ENCODE results near the gene LCN15. TPM values are rescaled to one million over a fixed set of nuclear protein-coding genes. Genes with fewer than 3 reads are reported as not detected.

The LCN15 gene
- total RNA-seq, 1 experiment from 2014 or later = not detected

- Mint-ChIP-seq H3K27me3 (ENCODE audit: insufficient read depth, unreplicated experiment) (peaks cover 15% of the 10 kb centered on the region), H3K9me3 (ENCODE audit: unreplicated experiment) (peaks cover 15% of the 10 kb centered on the region), H3K4me3 (ENCODE audit: unreplicated experiment) (no peak overlapping the region), H3K27ac (ENCODE audit: low read depth, unreplicated experiment) (no peak overlapping the region), H3K4me1 (ENCODE audit: insufficient read depth, unreplicated experiment) (no peaks in the 10 kb centered on the region), H3K36me3 (ENCODE audit: insufficient read depth, unreplicated experiment) (no peaks in the 10 kb centered on the region)
- intact Hi-C loops (cut with micrococcal nuclease) = no loop called here
- BruUV-seq (replicated peaks) = no TSS peak
- no peak for DNase-seq (ENCODE audit: unreplicated experiment)
- CTCF ChIA-PET = interaction anchor here (0.5 to 1.5 kb wide), 2 partner anchors 12 to 28 kb away, joined by 3 to 6 read pairs; no protein-coding TSS in a partner anchor
- POLR2A ChIA-PET = interaction anchor here (0.9 kb wide), 1 partner anchor 10 kb away, joined by 3 read pairs; no protein-coding TSS in a partner anchor
- no peak for TF ChIP-seq CTCF (IDR thresholded peaks at IDR 0.05; ENCODE audit: unreplicated experiment)
These were observed 9.6 kb downstream of the LCN15 start for GRCh38 chr9:136754626-136755301.

DNA sequence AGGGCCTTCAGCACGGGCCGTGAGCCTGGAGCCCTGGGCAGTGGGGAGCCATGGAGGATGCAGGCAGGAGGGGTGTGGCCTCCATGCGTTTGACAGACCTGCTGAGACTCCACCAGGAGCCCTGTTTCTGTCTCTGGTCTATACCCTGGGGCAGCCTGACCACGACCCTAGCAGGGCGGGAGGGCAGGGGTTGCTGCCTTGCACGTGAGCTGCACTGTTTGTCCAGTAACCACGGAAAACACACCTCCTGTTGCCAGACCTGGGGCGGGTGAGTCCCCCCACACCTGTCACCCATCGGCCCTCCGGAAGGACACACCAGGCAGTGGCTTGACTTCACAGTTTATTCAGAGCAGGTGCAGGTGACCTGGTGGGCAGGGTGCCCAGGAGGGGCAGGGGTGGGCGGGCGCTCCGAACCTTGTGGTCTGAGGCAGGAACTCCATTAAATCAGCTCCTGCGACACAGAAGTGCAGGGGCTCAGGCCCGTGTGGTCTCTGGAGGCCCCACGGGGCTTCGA, 10.2 kb downstream of the LCN15 start:
- ChIA-PET CTCF (interaction anchor here (1.5 kb wide), 1 partner anchor 12 kb away, joined by 6 read pairs; no protein-coding TSS in a partner anchor), POLR2A (no interaction called here)
- Mint-ChIP-seq H3K4me3 (ENCODE audit: unreplicated experiment) (no peak overlapping the region), H3K27me3 (ENCODE audit: insufficient read depth, unreplicated experiment) (peaks cover 15% of the 10 kb centered on the region), H3K4me1 (ENCODE audit: insufficient read depth, unreplicated experiment) (no peaks in the 10 kb centered on the region), H3K36me3 (ENCODE audit: insufficient read depth, unreplicated experiment) (no peaks in the 10 kb centered on the region), H3K27ac (ENCODE audit: low read depth, unreplicated experiment) (no peak overlapping the region), H3K9me3 (ENCODE audit: unreplicated experiment) (peaks cover 15% of the 10 kb centered on the region)
- intact Hi-C loops (cut with micrococcal nuclease) = no loop called here
- TF ChIP-seq CTCF (IDR thresholded peaks at IDR 0.05; ENCODE audit: unreplicated experiment) = no peak
- BruUV-seq (replicated peaks) = no TSS peak
- no peak for DNase-seq (ENCODE audit: unreplicated experiment)

DNA sequence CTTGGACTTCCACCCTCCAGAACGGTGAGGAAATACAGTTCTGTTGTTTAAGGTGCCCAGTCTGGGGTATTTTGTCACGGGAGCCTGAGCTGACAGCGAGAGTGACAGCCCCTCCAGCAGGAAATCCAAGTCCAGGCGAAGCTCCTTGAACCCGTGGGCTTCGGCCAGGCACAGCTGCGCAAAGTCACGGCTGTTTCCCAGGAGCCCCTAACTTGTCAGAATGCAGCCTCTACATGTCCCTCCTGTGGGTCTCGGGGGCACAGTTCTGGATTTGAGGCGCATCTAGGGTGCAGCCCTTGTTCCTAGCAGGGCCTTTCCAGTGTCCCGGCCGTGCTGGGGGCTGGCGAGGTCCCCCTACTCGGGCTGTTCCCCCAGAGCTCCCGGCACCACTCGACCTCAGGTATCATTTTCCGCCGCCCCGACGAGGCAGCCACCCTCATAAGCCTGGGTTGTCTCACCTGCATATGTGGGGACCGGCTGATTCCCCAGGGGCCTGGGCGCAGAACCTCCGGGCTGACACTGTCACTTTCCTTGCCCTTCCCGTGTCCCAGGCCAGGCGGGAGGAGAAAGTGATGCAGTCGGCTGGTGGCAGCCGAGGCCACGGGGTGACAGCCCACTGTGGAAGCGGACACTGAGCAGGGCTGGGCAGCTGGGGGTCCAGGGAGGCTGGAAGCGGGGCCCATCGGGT, 10.8 kb downstream of the LCN15 start:
- Mint-ChIP-seq H3K27me3 (ENCODE audit: insufficient read depth, unreplicated experiment) (peaks cover 15% of the 10 kb centered on the region), H3K27ac (ENCODE audit: low read depth, unreplicated experiment) (no peak overlapping the region), H3K9me3 (ENCODE audit: unreplicated experiment) (peaks cover 15% of the 10 kb centered on the region), H3K36me3 (ENCODE audit: insufficient read depth, unreplicated experiment) (no peaks in the 10 kb centered on the region), H3K4me1 (ENCODE audit: insufficient read depth, unreplicated experiment) (no peaks in the 10 kb centered on the region), H3K4me3 (ENCODE audit: unreplicated experiment) (no peak overlapping the region)
- intact Hi-C loops (cut with micrococcal nuclease) = no loop called here
- no peak for DNase-seq (ENCODE audit: unreplicated experiment)
- CTCF ChIA-PET = interaction anchor here (1.5 kb wide), 1 partner anchor 13 kb away, joined by 6 read pairs; no protein-coding TSS in a partner anchor
- BruUV-seq (replicated peaks) = no TSS peak
- TF ChIP-seq CTCF (IDR thresholded peaks at IDR 0.05; ENCODE audit: unreplicated experiment) = no peak
- POLR2A ChIA-PET = no interaction called here

DNA sequence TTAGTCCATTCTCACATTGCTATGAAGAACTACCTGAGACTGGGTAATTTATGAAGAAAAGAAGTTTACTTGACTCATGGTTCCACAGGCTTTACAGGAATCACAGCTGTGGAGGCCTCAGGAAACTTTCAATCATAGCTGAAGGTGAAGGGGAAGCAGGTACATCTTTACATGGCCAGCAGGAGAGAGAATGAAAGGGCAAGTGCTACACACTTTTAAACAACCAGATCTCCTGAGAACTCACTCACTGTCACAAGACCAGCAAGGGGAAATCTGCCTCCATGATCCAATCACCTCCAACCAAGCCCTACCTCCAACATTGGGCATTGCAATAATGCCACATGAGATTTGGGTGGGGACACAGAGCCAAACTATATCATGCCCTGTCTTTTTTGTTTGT, 12.5 kb downstream of the LCN15 start:
- ChIA-PET CTCF (no interaction called here), POLR2A (interaction anchor here (1.0 kb wide), 1 partner anchor 24 kb away, joined by 3 read pairs; no protein-coding TSS in a partner anchor)
- Mint-ChIP-seq H3K27ac (ENCODE audit: low read depth, unreplicated experiment) (no peak overlapping the region), H3K4me1 (ENCODE audit: insufficient read depth, unreplicated experiment) (no peaks in the 10 kb centered on the region), H3K36me3 (ENCODE audit: insufficient read depth, unreplicated experiment) (no peaks in the 10 kb centered on the region), H3K27me3 (ENCODE audit: insufficient read depth, unreplicated experiment) (peaks cover 15% of the 10 kb centered on the region), H3K4me3 (ENCODE audit: unreplicated experiment) (no peak overlapping the region), H3K9me3 (ENCODE audit: unreplicated experiment) (peaks cover 15% of the 10 kb centered on the region)
- BruUV-seq (replicated peaks) = no TSS peak
- intact Hi-C loops (cut with micrococcal nuclease) = no loop called here
- no peak for TF ChIP-seq CTCF (IDR thresholded peaks at IDR 0.05; ENCODE audit: unreplicated experiment)
- DNase-seq (ENCODE audit: unreplicated experiment) = no peak

All from MCF 10A (cell line).